HepG2 (cell line): ENCODE measurements around the gene SKIC2. TPM values are rescaled to one million over a fixed set of nuclear protein-coding genes. Genes with fewer than 3 reads are reported as not detected.

Experiments
- ATAC-seq: fragments of 200-7000 bp; cut with Tn5 transposase; 3 replicates; pipeline ENCODE4 v1.9.1; 2020; ENCODE audit warnings: mild to moderate bottlenecking, moderate library complexity
- BruUV-seq: library from RNA; stranded (reverse); fragments of 400-500 nt; replicated peaks from 2 replicates; lab custom pipeline; 2021; lab: Mats Ljungman, UMichigan
- CTCF ChIA-PET: fragments of 300-600 bp; formaldehyde crosslinking; extraction: SDS; loops from one replicate; lab custom pipeline; 2021; ENCODE audit warnings: low total read pairs, inconsistent platforms, low intra/inter-chr PET ratio; lab: Yijun Ruan, JAX
- POLR2A ChIA-PET: fragments of 350-600 bp; sonication (Branson Sonifier 250); formaldehyde crosslinking; loops from one replicate; lab custom pipeline; 2020; ENCODE audit warnings: antibody characterized with exemption, inconsistent platforms; lab: Yijun Ruan, JAX
- DNase-seq: peaks from one replicate; pipeline ENCODE4 v3.0.0-alpha.2; 2015; ENCODE audit warnings: low spot score
- FAIRE-seq: peaks from 3 replicates; lab custom pipeline; 2011; peaks lifted over from hg19 to GRCh38; lab: Jason Lieb, UNC
- H2AFZ ChIP-seq: one replicate; pipeline ENCODE4 v1.6.1; 2011; ENCODE audit warnings: low read length, inconsistent platforms
- H3K27ac ChIP-seq: fragments of 300-600 bp; 3 replicates; pipeline ENCODE4 v1.8.0; 2011; ENCODE audit warnings: mixed run types, mild to moderate bottlenecking, mixed read lengths, low read length, inconsistent platforms; ENCODE audit not compliant: insufficient read depth; ENCODE audit errors: extremely low read length
- H3K27me3 ChIP-seq, 2 experiments: fragments of 200-600 bp in 1 of 2; 2 replicates in 1 of 2; 3 replicates in 1 of 2; pipeline versions ENCODE4 v1.6.0 to v1.8.0; 2011; ENCODE audit warnings: low read length in 2 of 2, mild to moderate bottlenecking in 2 of 2, moderate library complexity in 2 of 2, inconsistent platforms in 1 of 2; ENCODE audit not compliant: insufficient read depth in 2 of 2, control insufficient read depth in 1 of 2
- H3K36me3 ChIP-seq, 2 experiments: fragments of 200-600 bp in 1 of 2; replicated peaks in 1 of 2; 2 replicates in 1 of 2; 3 replicates in 1 of 2; pipeline versions ENCODE4 v1.5.1 to v1.8.0; 2011; ENCODE audit warnings: low read length in 2 of 2, inconsistent platforms in 1 of 2; ENCODE audit not compliant: insufficient read depth in 2 of 2, control insufficient read depth in 1 of 2
- H3K4me1 ChIP-seq: 2 replicates; pipeline ENCODE4 v1.5.1; 2012; ENCODE audit warnings: low read length, inconsistent platforms; ENCODE audit not compliant: insufficient read depth
- H3K4me2 ChIP-seq: 2 replicates; pipeline ENCODE4 v1.6.0; 2011; ENCODE audit warnings: low read depth, low read length, inconsistent platforms
- H3K4me3 ChIP-seq, 3 experiments: fragments of 200-600 bp in 1 of 3; sonication (generic), shearing (Covaris generic) in 1 of 3; replicated peaks in 1 of 3; 2 replicates each; pipeline ENCODE4 v1.5.1; 2011 to 2016; ENCODE audit warnings: low read length in 3 of 3, inconsistent platforms in 2 of 3, low read depth in 2 of 3, mild to moderate bottlenecking in 2 of 3, control low read depth in 1 of 3, mixed read lengths in 1 of 3; ENCODE audit not compliant: insufficient read depth in 1 of 3
- H3K79me2 ChIP-seq: one replicate; pipeline ENCODE4 v1.6.1; 2011; ENCODE audit warnings: low read length, inconsistent platforms; ENCODE audit not compliant: insufficient read depth
- H3K9ac ChIP-seq: 2 replicates; pipeline ENCODE4 v1.6.0; 2011; ENCODE audit warnings: mild to moderate bottlenecking, low read depth, low read length, inconsistent platforms; ENCODE audit not compliant: insufficient read depth
- H3K9me3 ChIP-seq: 2 replicates; pipeline ENCODE4 v1.5.1; 2012; ENCODE audit warnings: mild to moderate bottlenecking, low read length
- H4K20me1 ChIP-seq: 2 replicates; pipeline ENCODE4 v1.6.0; 2011; ENCODE audit warnings: inconsistent platforms, mild to moderate bottlenecking, low read length, moderate library complexity; ENCODE audit not compliant: insufficient read depth
- HNF1A ChIP-seq, 2 experiments: sonication (generic) in 1 of 2; formaldehyde crosslinking in 1 of 2; IDR thresholded peaks; 2 replicates each; pipeline versions ENCODE4 v1.4.0 to v1.6.1; 2016 to 2020; ENCODE audit warnings: borderline replicate concordance in 1 of 2, low read depth in 1 of 2, mild to moderate bottlenecking in 1 of 2, missing genetic modification reagents in 1 of 2
- HNRNPLL ChIP-seq: fragments of 200-400 bp; formaldehyde crosslinking; IDR thresholded peaks from 2 replicates; pipeline ENCODE4 v1.6.1; 2017; ENCODE audit warnings: mild to moderate bottlenecking, low read depth, low read length; ENCODE audit not compliant: poor library complexity, severe bottlenecking
- YEATS2 ChIP-seq: sonication (generic); formaldehyde crosslinking; IDR thresholded peaks from 2 replicates; pipeline ENCODE4 v1.4.0; 2020; ENCODE audit warnings: missing genetic modification reagents, borderline replicate concordance
- ZBTB38 ChIP-seq: sonication (generic); formaldehyde crosslinking; IDR thresholded peaks from 2 replicates; pipeline ENCODE4 v1.5.1; 2020; ENCODE audit warnings: mild to moderate bottlenecking, missing genetic modification reagents
- ZFP41 ChIP-seq: sonication (generic); formaldehyde crosslinking; IDR thresholded peaks from 2 replicates; pipeline ENCODE4 v1.4.0; 2020; ENCODE audit warnings: mild to moderate bottlenecking, missing genetic modification reagents, borderline replicate concordance
- ZNF136 ChIP-seq: sonication (generic); formaldehyde crosslinking; IDR thresholded peaks from 2 replicates; pipeline ENCODE4 v1.8.1; 2022; ENCODE audit warnings: low read depth, mild to moderate bottlenecking, moderate library complexity, missing genetic modification reagents
- ZNF619 ChIP-seq: sonication (generic); formaldehyde crosslinking; IDR thresholded peaks from 2 replicates; pipeline ENCODE4 v1.4.0; 2020; ENCODE audit warnings: mild to moderate bottlenecking, missing genetic modification reagents
- ZNF687 ChIP-seq: sonication (generic); formaldehyde crosslinking; IDR thresholded peaks from 2 replicates; pipeline ENCODE4 v1.5.1; 2020; ENCODE audit warnings: mild to moderate bottlenecking, missing genetic modification reagents, moderate library complexity
- WGBS: methylation state at CpG from one replicate; pipeline ENCODE4 v1.1.6; 2017; ENCODE audit warnings: low lambda C conversion rate; 5-methylcytosine and 5-hydroxymethylcytosine counted together
- in situ Hi-C: cut with HindIII; loops from 2 replicates; pipeline ENCODE4 v1.10.0; 2017; ENCODE audit warnings: low pct_unique_long_range_greater_than_20kb; ENCODE audit not compliant: extremely low pct_ligation_motif_present
- intact Hi-C: fragments of 100-400 bp; cut with micrococcal nuclease; formaldehyde crosslinking; loops from one replicate; pipeline ENCODE4 v1.10.0; 2022; ENCODE audit not compliant: unreplicated experiment
- polyA plus RNA-seq, 8 experiments: library from polyadenylated mRNA; depleted of rRNA in 3 of 8; stranded (reverse) in 7 of 8; unstranded in 1 of 8; fragments of >200 nt; fragmentation: Illumina TruSeq in 4 of 8; extraction: Trizol in 4 of 8; gene quantifications; 2 replicates each; pipeline versions ENCODE4 v1.2.1 to v1.2.3, GENCODE V29; 2011 to 2016; ENCODE audit warnings: low read depth in 4 of 8, missing spikeins in 1 of 8, mixed read lengths in 1 of 8; ENCODE audit not compliant: insufficient read depth in 1 of 8
- total RNA-seq, 5 experiments: library from RNA; depleted of rRNA; stranded (reverse); fragments of >200 nt; fragmentation: Illumina TruSeq; extraction: Trizol; gene quantifications; 2 replicates each; pipeline ENCODE4 v1.2.3, GENCODE V29; 2016; ENCODE audit warnings: low read depth in 1 of 5
- TF ChIP-seq, protein P1 (sequence below): sonication (generic); formaldehyde crosslinking; IDR thresholded peaks from 2 replicates; pipeline ENCODE4 v1.4.0; 2020; ENCODE audit warnings: missing genetic modification reagents, borderline replicate concordance

The SKIC2 gene
- total and polyA plus RNA-seq, 2 of the 13 experiments (the other 11 are each of a cell fraction or from before 2014, with no cell fraction given) = 67.1 to 68.4 TPM

GRCh38 chr6:31952140-31952805, 6.7 kb upstream of the SKIC2 start:
- Histone ChIP-seq H3K79me2 (peaks cover 13% of the 10 kb centered on the region), H4K20me1 (no peaks in the 10 kb centered on the region), H3K4me1 (peaks cover 38% of the 10 kb centered on the region), H3K4me2 (no peak overlapping the region), H2AFZ (no peak overlapping the region), H3K9ac (0 out of 2 replicates have a peak overlapping the region, but pooled peaks have one; percentile 2), H3K9me3 (no peaks in the 10 kb centered on the region), H3K27ac (peak overlapping the region; percentile 27), H3K36me3 (peaks cover 43 to 93% of the 10 kb centered on the region in 2 experiments), H3K27me3 (no peaks in the 10 kb centered on the region), H3K4me3 (no peak overlapping the region)
- ChIA-PET CTCF (interaction anchor here (1.0 to 1.5 kb wide), 6 partner anchors 12 to 272 kb away, joined by 3 to 6 read pairs (median 4); partner anchors contain the start of genes LY6G5C and ZBTB12), POLR2A (interaction anchor here (0.5 to 6.3 kb wide), 34 partner anchors 10 to 297 kb away, joined by 3 to 69 read pairs (median 6); partner anchors contain the start of genes APOM, C2, DXO and EHMT2)
- DNase-seq (peak; percentile 71), FAIRE-seq (peak; percentile 99), ATAC-seq (peak; percentile 88)
- in situ Hi-C loops = no loop called here
- WGBS = 32% methylated on average over 5 of the region's 5 CpGs
- no TSS peak for BruUV-seq
- intact Hi-C loops = loop anchor here (1.0 to 10.0 kb wide), 4 partner anchors 29 to 117 kb away; partner anchors contain the start of gene ZBTB12
- TF ChIP-seq ZBTB38 (CRISPR knock-in tag) = no peak
- 0 out of 2 replicates have a peak, but pooled peaks have one; percentile 16 for TF ChIP-seq YEATS2 (CRISPR knock-in tag)
- no peak for TF ChIP-seq HNF1A (IDR thresholded peaks at IDR 0.05; ENCODE audit: low read depth)
- no peak for TF ChIP-seq HNF1A (CRISPR knock-in tag; IDR thresholded peaks at IDR 0.05; ENCODE audit: borderline replicate concordance)
- TF ChIP-seq ZNF687 (CRISPR knock-in tag) = no peak
- TF ChIP-seq, protein P1, sequence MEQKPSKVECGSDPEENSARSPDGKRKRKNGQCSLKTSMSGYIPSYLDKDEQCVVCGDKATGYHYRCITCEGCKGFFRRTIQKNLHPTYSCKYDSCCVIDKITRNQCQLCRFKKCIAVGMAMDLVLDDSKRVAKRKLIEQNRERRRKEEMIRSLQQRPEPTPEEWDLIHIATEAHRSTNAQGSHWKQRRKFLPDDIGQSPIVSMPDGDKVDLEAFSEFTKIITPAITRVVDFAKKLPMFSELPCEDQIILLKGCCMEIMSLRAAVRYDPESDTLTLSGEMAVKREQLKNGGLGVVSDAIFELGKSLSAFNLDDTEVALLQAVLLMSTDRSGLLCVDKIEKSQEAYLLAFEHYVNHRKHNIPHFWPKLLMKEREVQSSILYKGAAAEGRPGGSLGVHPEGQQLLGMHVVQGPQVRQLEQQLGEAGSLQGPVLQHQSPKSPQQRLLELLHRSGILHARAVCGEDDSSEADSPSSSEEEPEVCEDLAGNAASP (CRISPR knock-in tag) = 0 out of 2 replicates have a peak, but pooled peaks have one; percentile 16
- TF ChIP-seq HNRNPLL = no peak
- TF ChIP-seq ZNF136 (CRISPR knock-in tag) = no peak
- no peak for TF ChIP-seq ZFP41 (CRISPR knock-in tag)
- 0 out of 2 replicates have a peak, but pooled peaks have one; percentile 36 for TF ChIP-seq ZNF619 (CRISPR knock-in tag)
